A549 (cell line): Measurements from ENCODE around the gene LAMTOR5.

ENCODE experiments used
- EP300 ChIP-seq, 2 experiments: fragments of >200 bp; sonication (Bioruptor Twin); formaldehyde crosslinking; IDR thresholded peaks; 2 replicates in 1 of 2; 3 replicates in 1 of 2; pipeline ENCODE4 v1.6.1; 2016 to 2017
- JUNB ChIP-seq: fragments of >200 bp; sonication (Bioruptor Twin); formaldehyde crosslinking; IDR thresholded peaks from 2 replicates; pipeline ENCODE4 v1.6.1; 2016
- KDM1A ChIP-seq: fragments of 200-600 bp; sonication (generic); IDR thresholded peaks from 2 replicates; pipeline ENCODE4 v1.6.1; 2016; ENCODE audit warnings: low read depth, mild to moderate bottlenecking
- POLR2A ChIP-seq: IDR thresholded peaks from 2 replicates; pipeline ENCODE4 v1.6.1; 2012; ENCODE audit warnings: mild to moderate bottlenecking, low read length
- RARB ChIP-seq: fragments of 250-450 bp; sonication (Bioruptor Pico); IDR thresholded peaks from 2 replicates; pipeline ENCODE4 v1.8.0; 2021; ENCODE audit warnings: mild to moderate bottlenecking, moderate library complexity
- ZFP36 ChIP-seq: fragments of 450-650 bp; IDR thresholded peaks from 2 replicates; pipeline ENCODE4 v1.6.1; 2014; ENCODE audit warnings: borderline replicate concordance; ENCODE audit not compliant: partially characterized antibody
- TF ChIP-seq, protein P1 (sequence below): fragments of >200 bp; sonication (Bioruptor Twin); formaldehyde crosslinking; IDR thresholded peaks from 3 replicates; pipeline ENCODE4 v1.5.1; 2016
- TF ChIP-seq, protein P2 (sequence below): fragments of 250-450 bp; sonication (Bioruptor Pico); IDR thresholded peaks from 2 replicates; pipeline ENCODE4 v1.5.0; 2021; ENCODE audit warnings: mild to moderate bottlenecking, moderate library complexity, borderline replicate concordance

DNA sequence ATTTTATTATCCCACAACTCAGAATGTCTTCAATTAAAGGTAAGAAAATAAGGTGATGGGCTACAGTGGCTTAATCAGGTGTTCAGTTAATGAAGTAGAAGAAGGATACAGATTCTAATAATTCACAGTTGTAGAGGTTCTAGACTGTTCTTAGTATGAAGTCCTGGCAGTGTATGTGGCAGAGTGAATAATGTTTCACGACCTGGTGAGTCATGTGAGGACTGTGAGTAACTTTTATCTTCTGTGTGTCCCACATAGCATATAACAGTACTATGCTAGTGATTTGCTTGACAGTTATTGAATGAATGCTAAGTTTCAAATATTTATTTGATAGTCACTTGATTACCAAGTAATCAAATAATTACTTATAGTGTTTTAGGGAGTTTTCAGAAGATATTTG is 36.7 kb downstream of the LAMTOR5 start:
- TF ChIP-seq ZFP36 (no peak), POLR2A (no peak), EP300 (IDR thresholded peaks at IDR 0.05) (no peak), RARB (no peak), JUNB (no peak), KDM1A (no peak)
- TF ChIP-seq, protein P1, sequence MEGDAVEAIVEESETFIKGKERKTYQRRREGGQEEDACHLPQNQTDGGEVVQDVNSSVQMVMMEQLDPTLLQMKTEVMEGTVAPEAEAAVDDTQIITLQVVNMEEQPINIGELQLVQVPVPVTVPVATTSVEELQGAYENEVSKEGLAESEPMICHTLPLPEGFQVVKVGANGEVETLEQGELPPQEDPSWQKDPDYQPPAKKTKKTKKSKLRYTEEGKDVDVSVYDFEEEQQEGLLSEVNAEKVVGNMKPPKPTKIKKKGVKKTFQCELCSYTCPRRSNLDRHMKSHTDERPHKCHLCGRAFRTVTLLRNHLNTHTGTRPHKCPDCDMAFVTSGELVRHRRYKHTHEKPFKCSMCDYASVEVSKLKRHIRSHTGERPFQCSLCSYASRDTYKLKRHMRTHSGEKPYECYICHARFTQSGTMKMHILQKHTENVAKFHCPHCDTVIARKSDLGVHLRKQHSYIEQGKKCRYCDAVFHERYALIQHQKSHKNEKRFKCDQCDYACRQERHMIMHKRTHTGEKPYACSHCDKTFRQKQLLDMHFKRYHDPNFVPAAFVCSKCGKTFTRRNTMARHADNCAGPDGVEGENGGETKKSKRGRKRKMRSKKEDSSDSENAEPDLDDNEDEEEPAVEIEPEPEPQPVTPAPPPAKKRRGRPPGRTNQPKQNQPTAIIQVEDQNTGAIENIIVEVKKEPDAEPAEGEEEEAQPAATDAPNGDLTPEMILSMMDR, result no peak
- TF ChIP-seq, protein P2, sequence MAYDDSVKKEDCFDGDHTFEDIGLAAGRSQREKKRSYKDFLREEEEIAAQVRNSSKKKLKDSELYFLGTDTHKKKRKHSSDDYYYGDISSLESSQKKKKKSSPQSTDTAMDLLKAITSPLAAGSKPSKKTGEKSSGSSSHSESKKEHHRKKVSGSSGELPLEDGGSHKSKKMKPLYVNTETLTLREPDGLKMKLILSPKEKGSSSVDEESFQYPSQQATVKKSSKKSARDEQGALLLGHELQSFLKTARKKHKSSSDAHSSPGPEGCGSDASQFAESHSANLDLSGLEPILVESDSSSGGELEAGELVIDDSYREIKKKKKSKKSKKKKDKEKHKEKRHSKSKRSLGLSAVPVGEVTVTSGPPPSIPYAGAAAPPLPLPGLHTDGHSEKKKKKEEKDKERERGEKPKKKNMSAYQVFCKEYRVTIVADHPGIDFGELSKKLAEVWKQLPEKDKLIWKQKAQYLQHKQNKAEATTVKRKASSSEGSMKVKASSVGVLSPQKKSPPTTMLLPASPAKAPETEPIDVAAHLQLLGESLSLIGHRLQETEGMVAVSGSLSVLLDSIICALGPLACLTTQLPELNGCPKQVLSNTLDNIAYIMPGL (CRISPR knock-in tag), result no peak
